PC-9 (cell line): ENCODE data around the gene IFNLR1. TPM values are rescaled to one million over a fixed set of nuclear protein-coding genes. Genes with fewer than 3 reads are reported as not detected.

ENCODE experiments used
- BruUV-seq: library from RNA; stranded (reverse); fragments of 400-500 nt; replicated peaks from 2 replicates; lab custom pipeline; 2021; lab: Mats Ljungman, UMichigan
- CTCF ChIA-PET: fragments of 300-600 bp; sonication (Branson Sonifier 250); formaldehyde crosslinking; loops from one replicate; lab custom pipeline; 2022; ENCODE audit warnings: antibody characterized with exemption; lab: Charles Lee
- POLR2A ChIA-PET: fragments of 300-600 bp; sonication (Branson Sonifier 250); formaldehyde crosslinking; loops from one replicate; lab custom pipeline; 2022; ENCODE audit warnings: antibody characterized with exemption; ENCODE audit not compliant: unreplicated experiment; lab: Charles Lee
- DNase-seq, 2 experiments: peaks; one replicate each; pipeline versions ENCODE4 v3.0.0 to v3.0.0-alpha.2; 2015 to 2022; ENCODE audit warnings: mixed read lengths in 1 of 2
- H2AFZ ChIP-seq: fragments of 200-600 bp; sonication (generic); 2 replicates; pipeline ENCODE4 v1.8.1; 2017; ENCODE audit warnings: antibody characterized with exemption
- H3F3A ChIP-seq: fragments of 200-600 bp; sonication (generic); 2 replicates; pipeline ENCODE4 v1.8.1; 2017; ENCODE audit warnings: antibody characterized with exemption, mild to moderate bottlenecking, low read depth; ENCODE audit not compliant: insufficient read depth
- H3K27ac ChIP-seq: fragments of 200-600 bp; sonication (generic); 2 replicates; pipeline ENCODE4 v1.6.1; 2016; ENCODE audit warnings: mixed run types
- H3K27me3 ChIP-seq: fragments of 200-600 bp; sonication (generic); 2 replicates; pipeline ENCODE4 v1.6.1; 2016; ENCODE audit warnings: low read depth, mixed run types; ENCODE audit not compliant: insufficient read depth
- H3K36me3 ChIP-seq: fragments of 200-600 bp; sonication (generic); 2 replicates; pipeline ENCODE4 v1.6.1; 2016; ENCODE audit warnings: low read depth, mixed run types
- H3K4me1 ChIP-seq: fragments of 200-600 bp; sonication (generic); replicated peaks from 2 replicates; pipeline ENCODE4 v1.6.1; 2016; ENCODE audit warnings: mixed run types; ENCODE audit not compliant: insufficient read depth
- H3K4me2 ChIP-seq: fragments of 200-600 bp; sonication (generic); 2 replicates; pipeline ENCODE4 v1.6.1; 2017; ENCODE audit warnings: mixed run types
- H3K4me3 ChIP-seq: fragments of 200-600 bp; sonication (generic); 2 replicates; pipeline ENCODE4 v1.6.1; 2016; ENCODE audit warnings: mixed run types
- H3K79me2 ChIP-seq: fragments of 200-600 bp; sonication (generic); 2 replicates; pipeline ENCODE4 v1.6.1; 2017; ENCODE audit warnings: low read depth, mixed run types
- H3K9me2 ChIP-seq: fragments of 200-600 bp; sonication (generic); 2 replicates; pipeline ENCODE4 v1.8.1; 2017; ENCODE audit warnings: mild to moderate bottlenecking; ENCODE audit not compliant: insufficient read depth
- H3K9me3 ChIP-seq: fragments of 200-600 bp; sonication (generic); 2 replicates; pipeline ENCODE4 v1.8.1; 2016; ENCODE audit warnings: low read depth; ENCODE audit not compliant: insufficient read depth
- H4K20me1 ChIP-seq: fragments of 200-600 bp; sonication (generic); 2 replicates; pipeline ENCODE4 v1.8.1; 2017; ENCODE audit not compliant: insufficient read depth
- EZH2 ChIP-seq: fragments of 200-600 bp; sonication (generic); IDR thresholded peaks from 2 replicates; pipeline ENCODE4 v1.8.0; 2017; ENCODE audit warnings: antibody characterized with exemption, low read depth
- intact Hi-C: fragments of 100-400 bp; cut with micrococcal nuclease; formaldehyde crosslinking; loops from one replicate; pipeline ENCODE4 v1.10.0; 2022; ENCODE audit not compliant: unreplicated experiment
- total RNA-seq: library from RNA; stranded (reverse); gene quantifications from 2 replicates; pipeline ENCODE4 v1.2.3, GENCODE V29; 2021
- TF ChIP-seq, protein P1 (sequence below): fragments of 200-600 bp; sonication (generic); conservative IDR thresholded peaks from 2 replicates; pipeline ENCODE4 v1.6.1; 2017; ENCODE audit warnings: mixed run types, antibody characterized with exemption, mild to moderate bottlenecking, moderate library complexity

The IFNLR1 gene
- total RNA-seq, 1 experiment from 2014 or later = 5.5 TPM

GRCh38 chr1:24167008-24167407, 20.1 kb downstream of the IFNLR1 start:
- H3K4me2 ChIP-seq = no peak overlapping the region
- no peak for TF ChIP-seq EZH2
- TF ChIP-seq, protein P1, sequence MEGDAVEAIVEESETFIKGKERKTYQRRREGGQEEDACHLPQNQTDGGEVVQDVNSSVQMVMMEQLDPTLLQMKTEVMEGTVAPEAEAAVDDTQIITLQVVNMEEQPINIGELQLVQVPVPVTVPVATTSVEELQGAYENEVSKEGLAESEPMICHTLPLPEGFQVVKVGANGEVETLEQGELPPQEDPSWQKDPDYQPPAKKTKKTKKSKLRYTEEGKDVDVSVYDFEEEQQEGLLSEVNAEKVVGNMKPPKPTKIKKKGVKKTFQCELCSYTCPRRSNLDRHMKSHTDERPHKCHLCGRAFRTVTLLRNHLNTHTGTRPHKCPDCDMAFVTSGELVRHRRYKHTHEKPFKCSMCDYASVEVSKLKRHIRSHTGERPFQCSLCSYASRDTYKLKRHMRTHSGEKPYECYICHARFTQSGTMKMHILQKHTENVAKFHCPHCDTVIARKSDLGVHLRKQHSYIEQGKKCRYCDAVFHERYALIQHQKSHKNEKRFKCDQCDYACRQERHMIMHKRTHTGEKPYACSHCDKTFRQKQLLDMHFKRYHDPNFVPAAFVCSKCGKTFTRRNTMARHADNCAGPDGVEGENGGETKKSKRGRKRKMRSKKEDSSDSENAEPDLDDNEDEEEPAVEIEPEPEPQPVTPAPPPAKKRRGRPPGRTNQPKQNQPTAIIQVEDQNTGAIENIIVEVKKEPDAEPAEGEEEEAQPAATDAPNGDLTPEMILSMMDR = no peak
- no peaks in the 10 kb centered on the region for H3K9me2 ChIP-seq
- no peak overlapping the region for H3K4me3 ChIP-seq
- no peaks in the 10 kb centered on the region for H3K4me1 ChIP-seq
- intact Hi-C loops = no loop called here
- H3K36me3 ChIP-seq = no peaks in the 10 kb centered on the region
- no peak for DNase-seq
- H3F3A ChIP-seq = no peaks in the 10 kb centered on the region
- no peaks in the 10 kb centered on the region for H3K9me3 ChIP-seq
- H2AFZ ChIP-seq = no peak overlapping the region
- H3K27ac ChIP-seq = no peak overlapping the region
- H3K79me2 ChIP-seq = no peaks in the 10 kb centered on the region
- no peaks in the 10 kb centered on the region for H3K27me3 ChIP-seq
- no peaks in the 10 kb centered on the region for H4K20me1 ChIP-seq
- CTCF ChIA-PET = no interaction called here
- POLR2A ChIA-PET = no interaction called here
- BruUV-seq = no TSS peak

GRCh38 chr1:24165500-24165899, 21.6 kb downstream of the IFNLR1 start:
- Histone ChIP-seq H3K79me2 (no peaks in the 10 kb centered on the region), H3K27me3 (no peaks in the 10 kb centered on the region), H3K4me2 (no peak overlapping the region), H3K4me3 (no peak overlapping the region), H3K9me3 (no peaks in the 10 kb centered on the region), H3K27ac (no peak overlapping the region), H2AFZ (no peak overlapping the region), H3K36me3 (no peaks in the 10 kb centered on the region), H3F3A (no peaks in the 10 kb centered on the region), H3K4me1 (no peaks in the 10 kb centered on the region), H3K9me2 (no peaks in the 10 kb centered on the region), H4K20me1 (no peaks in the 10 kb centered on the region)
- intact Hi-C loops = no loop called here
- BruUV-seq = no TSS peak
- no peak for TF ChIP-seq EZH2
- TF ChIP-seq, protein P1 = no peak
- ChIA-PET POLR2A (no interaction called here), CTCF (no interaction called here)
- no peak for DNase-seq

- Histone ChIP-seq H3K27ac (no peak overlapping the region), H3K36me3 (no peaks in the 10 kb centered on the region), H3K4me2 (no peak overlapping the region), H3K9me2 (no peaks in the 10 kb centered on the region), H3K27me3 (no peaks in the 10 kb centered on the region), H3K9me3 (no peaks in the 10 kb centered on the region), H2AFZ (no peak overlapping the region), H3F3A (no peaks in the 10 kb centered on the region), H4K20me1 (no peaks in the 10 kb centered on the region), H3K79me2 (no peaks in the 10 kb centered on the region), H3K4me1 (no peaks in the 10 kb centered on the region), H3K4me3 (no peak overlapping the region)
- ChIA-PET POLR2A (no interaction called here), CTCF (no interaction called here)
- BruUV-seq = no TSS peak
- intact Hi-C loops = no loop called here
- no peak for DNase-seq
- TF ChIP-seq, protein P1 = no peak
- no peak for TF ChIP-seq EZH2
Measured at GRCh38 chr1:24164004-24164403, 23.1 kb downstream of the IFNLR1 start.
